ENCODE results near the gene BPIFB2.

Gene BPIFB2

GRCh38 chr20:32983459-32984112 lies 23.9 kb upstream of the BPIFB2 start:
- TF ChIP-seq CTCF (IDR thresholded peaks at IDR 0.05; ENCODE audit: low read depth, low read length), result no peak
- H3K4me3 ChIP-seq (ENCODE audit: low read depth, low read length), result no peak overlapping the region
- DNase-seq (ENCODE audit: low read depth, low spot score), result no peak
- in situ Hi-C loops (cut with HindIII; ENCODE audit: low sequenced_read_pairs), result no loop called here

- DNase-seq (ENCODE audit: low read depth, low spot score), result no peak
- in situ Hi-C loops (cut with HindIII; ENCODE audit: low sequenced_read_pairs), result no loop called here
- TF ChIP-seq CTCF (IDR thresholded peaks at IDR 0.05; ENCODE audit: low read depth, low read length), result no peak
- H3K4me3 ChIP-seq (ENCODE audit: low read depth, low read length), result no peak overlapping the region
These were observed 23.3 kb upstream of the BPIFB2 start for GRCh38 chr20:32984196-32984595.

GRCh38 chr20:32984631-32985354 lies 22.7 kb upstream of the BPIFB2 start:
- TF ChIP-seq CTCF (IDR thresholded peaks at IDR 0.05; ENCODE audit: low read depth, low read length), result no peak
- in situ Hi-C loops (cut with HindIII; ENCODE audit: low sequenced_read_pairs), result no loop called here
- H3K4me3 ChIP-seq (ENCODE audit: low read depth, low read length), result no peak overlapping the region
- DNase-seq (ENCODE audit: low read depth, low spot score), result no peak

GRCh38 chr20:32985596-32985995 lies 21.9 kb upstream of the BPIFB2 start:
- no peak overlapping the region for H3K4me3 ChIP-seq (ENCODE audit: low read depth, low read length)
- no peak for TF ChIP-seq CTCF (IDR thresholded peaks at IDR 0.05; ENCODE audit: low read depth, low read length)
- in situ Hi-C loops (cut with HindIII; ENCODE audit: low sequenced_read_pairs), result no loop called here
- no peak for DNase-seq (ENCODE audit: low read depth, low spot score)

- in situ Hi-C loops (cut with HindIII; ENCODE audit: low sequenced_read_pairs), result no loop called here
- no peak for TF ChIP-seq CTCF (IDR thresholded peaks at IDR 0.05; ENCODE audit: low read depth, low read length)
- DNase-seq (ENCODE audit: low read depth, low spot score), result no peak
- no peak overlapping the region for H3K4me3 ChIP-seq (ENCODE audit: low read depth, low read length)
These were observed 21.1 kb upstream of the BPIFB2 start for GRCh38 chr20:32986331-32986966.

GRCh38 chr20:32987044-32987825 lies 20.3 kb upstream of the BPIFB2 start:
- no peak for TF ChIP-seq CTCF (IDR thresholded peaks at IDR 0.05; ENCODE audit: low read depth, low read length)
- DNase-seq (ENCODE audit: low read depth, low spot score), result no peak
- in situ Hi-C loops (cut with HindIII; ENCODE audit: low sequenced_read_pairs), result no loop called here
- no peak overlapping the region for H3K4me3 ChIP-seq (ENCODE audit: low read depth, low read length)

All from astrocyte of the spinal cord (primary cell).